ENCODE results near the gene PON2. TPM values are rescaled to one million over a fixed set of nuclear protein-coding genes. Genes with fewer than 3 reads are reported as not detected.

Gene PON2
- total RNA-seq, 1 experiment from 2014 or later: 56.4 TPM

DNA sequence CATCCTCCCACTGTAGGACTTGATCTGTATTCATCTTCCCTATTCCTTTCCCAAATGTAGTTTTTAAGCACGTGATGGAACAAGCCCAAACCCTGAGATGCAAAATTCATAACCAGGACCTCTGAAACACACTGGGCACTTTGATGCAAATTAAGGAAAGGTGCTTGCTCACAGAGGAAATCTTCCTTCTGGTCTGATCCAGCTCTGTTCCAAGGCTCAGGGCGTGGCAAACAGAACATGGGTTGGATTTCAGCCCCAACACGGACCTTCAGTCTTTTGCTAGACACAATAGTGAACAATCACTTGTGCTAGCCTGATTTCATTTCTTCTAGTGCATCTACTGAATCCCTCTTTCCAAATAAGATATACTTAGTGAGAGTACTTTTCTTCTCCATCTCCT, 66.6 kb downstream of the PON2 start:
- no peaks in the 10 kb centered on the region for H3F3A ChIP-seq (ENCODE audit: low read length, unreplicated experiment)
- H3K27me3 ChIP-seq (ENCODE audit: low read length): no peaks in the 10 kb centered on the region
- POLR2A ChIA-PET (ENCODE audit: unreplicated experiment): no interaction called here
- intact Hi-C loops (cut with micrococcal nuclease): no loop called here
- H3K9ac ChIP-seq (ENCODE audit: low read length): no peak overlapping the region
- DNase-seq: no peak
- H3K9me2 ChIP-seq (replicated peaks; ENCODE audit: low read length): no peaks in the 10 kb centered on the region
- TF ChIP-seq, protein P1, sequence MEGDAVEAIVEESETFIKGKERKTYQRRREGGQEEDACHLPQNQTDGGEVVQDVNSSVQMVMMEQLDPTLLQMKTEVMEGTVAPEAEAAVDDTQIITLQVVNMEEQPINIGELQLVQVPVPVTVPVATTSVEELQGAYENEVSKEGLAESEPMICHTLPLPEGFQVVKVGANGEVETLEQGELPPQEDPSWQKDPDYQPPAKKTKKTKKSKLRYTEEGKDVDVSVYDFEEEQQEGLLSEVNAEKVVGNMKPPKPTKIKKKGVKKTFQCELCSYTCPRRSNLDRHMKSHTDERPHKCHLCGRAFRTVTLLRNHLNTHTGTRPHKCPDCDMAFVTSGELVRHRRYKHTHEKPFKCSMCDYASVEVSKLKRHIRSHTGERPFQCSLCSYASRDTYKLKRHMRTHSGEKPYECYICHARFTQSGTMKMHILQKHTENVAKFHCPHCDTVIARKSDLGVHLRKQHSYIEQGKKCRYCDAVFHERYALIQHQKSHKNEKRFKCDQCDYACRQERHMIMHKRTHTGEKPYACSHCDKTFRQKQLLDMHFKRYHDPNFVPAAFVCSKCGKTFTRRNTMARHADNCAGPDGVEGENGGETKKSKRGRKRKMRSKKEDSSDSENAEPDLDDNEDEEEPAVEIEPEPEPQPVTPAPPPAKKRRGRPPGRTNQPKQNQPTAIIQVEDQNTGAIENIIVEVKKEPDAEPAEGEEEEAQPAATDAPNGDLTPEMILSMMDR (conservative IDR thresholded peaks at IDR 0.05; ENCODE audit: low read depth, low read length): no peak
- TF ChIP-seq EZH2 (IDR thresholded peaks at IDR 0.05; ENCODE audit: low read length, unreplicated experiment): no peak
- TF ChIP-seq EZH2phosphoT487 (IDR thresholded peaks at IDR 0.05; ENCODE audit: borderline replicate concordance, low read length): no peak
- H3K79me2 ChIP-seq (ENCODE audit: low read length): no peaks in the 10 kb centered on the region
- H4K20me1 ChIP-seq (ENCODE audit: low read length): no peaks in the 10 kb centered on the region
- no peak overlapping the region for H3K4me2 ChIP-seq (ENCODE audit: low read length)
- CTCF ChIA-PET: no interaction called here
- no peak overlapping the region for H3K4me3 ChIP-seq (ENCODE audit: low read length)
- ATAC-seq: no peak
- H3K36me3 ChIP-seq (ENCODE audit: low read depth, low read length): no peaks in the 10 kb centered on the region
- no TSS peak for BruUV-seq (replicated peaks)
- H2AFZ ChIP-seq (ENCODE audit: low read length): no peak overlapping the region
- H3K27ac ChIP-seq (ENCODE audit: low read length): no peak overlapping the region
- peaks cover 17% of the 10 kb centered on the region for H3K4me1 ChIP-seq (ENCODE audit: insufficient read depth, low read length)
- no peaks in the 10 kb centered on the region for H3K9me3 ChIP-seq (ENCODE audit: low read length)

DNA sequence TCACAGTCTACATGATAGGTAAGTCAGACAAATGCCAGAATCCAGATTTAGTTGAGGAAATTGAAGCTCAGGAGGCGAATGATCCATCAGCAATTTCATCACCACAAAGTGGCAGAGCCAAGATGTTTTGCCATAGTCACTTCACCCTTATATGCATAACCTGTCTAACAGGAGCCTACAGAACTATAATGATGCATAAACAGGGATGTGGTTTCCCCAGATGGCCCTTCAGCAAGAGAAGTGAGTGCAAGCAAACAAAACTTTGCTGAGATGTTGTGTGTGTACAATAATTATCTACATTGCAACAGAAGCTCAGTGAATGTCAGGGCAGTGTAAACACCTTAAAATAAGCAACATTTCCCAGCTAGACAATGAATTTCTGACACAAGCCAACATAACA, 67.2 kb downstream of the PON2 start:
- ATAC-seq: no peak
- H3K4me1 ChIP-seq (ENCODE audit: insufficient read depth, low read length): peaks cover 17% of the 10 kb centered on the region

DNA sequence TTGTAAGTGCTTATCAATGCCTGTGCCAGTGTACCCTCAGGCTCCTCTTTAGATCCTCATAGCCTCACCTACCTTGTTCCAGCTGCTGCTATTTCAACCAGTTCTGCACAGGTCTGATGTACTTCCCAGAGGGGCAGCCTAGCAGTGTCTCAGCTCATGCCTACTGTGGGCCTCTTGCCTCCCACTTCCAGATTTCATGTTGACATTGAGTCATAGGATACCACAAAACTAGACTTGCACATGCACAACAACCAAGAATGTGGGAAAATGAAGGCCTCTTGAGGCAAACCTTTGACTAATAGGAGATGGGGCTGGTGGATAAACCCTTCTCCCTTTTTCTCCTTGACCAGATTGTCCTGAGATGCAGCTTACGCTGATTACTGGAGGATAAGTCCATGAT, 69.7 kb downstream of the PON2 start:
- Histone ChIP-seq H3K36me3 (ENCODE audit: low read depth, low read length) (no peaks in the 10 kb centered on the region), H3K27ac (ENCODE audit: low read length) (peak overlapping the region; percentile 17; the same call in 1 of the 2 replicates), H3F3A (ENCODE audit: low read length, unreplicated experiment) (no peaks in the 10 kb centered on the region), H3K79me2 (ENCODE audit: low read length) (no peaks in the 10 kb centered on the region), H3K27me3 (ENCODE audit: low read length) (no peaks in the 10 kb centered on the region), H4K20me1 (ENCODE audit: low read length) (no peaks in the 10 kb centered on the region), H3K4me2 (ENCODE audit: low read length) (no peak overlapping the region), H3K9me2 (replicated peaks; ENCODE audit: low read length) (no peaks in the 10 kb centered on the region), H3K9me3 (ENCODE audit: low read length) (no peaks in the 10 kb centered on the region), H2AFZ (ENCODE audit: low read length) (no peak overlapping the region), H3K4me1 (ENCODE audit: insufficient read depth, low read length) (peaks cover 17% of the 10 kb centered on the region), H3K9ac (ENCODE audit: low read length) (no peak overlapping the region), H3K4me3 (ENCODE audit: low read length) (no peak overlapping the region)
- ChIA-PET POLR2A (ENCODE audit: unreplicated experiment) (interaction anchor here (0.5 kb wide), 1 partner anchor 31 kb away, joined by 4 read pairs; no protein-coding TSS in a partner anchor), CTCF (no interaction called here)
- no TSS peak for BruUV-seq (replicated peaks)
- no peak for TF ChIP-seq EZH2phosphoT487 (IDR thresholded peaks at IDR 0.05; ENCODE audit: borderline replicate concordance, low read length)
- TF ChIP-seq, protein P1 (conservative IDR thresholded peaks at IDR 0.05; ENCODE audit: low read depth, low read length): no peak
- no peak for TF ChIP-seq EZH2 (IDR thresholded peaks at IDR 0.05; ENCODE audit: low read length, unreplicated experiment)
- DNase-seq (peak; percentile 81), ATAC-seq (peak; percentile 99)
- intact Hi-C loops (cut with micrococcal nuclease): no loop called here

More for the DNA sequence above, 67.2 kb downstream of the PON2 start:
- Histone ChIP-seq H2AFZ (ENCODE audit: low read length) (no peak overlapping the region), H3K79me2 (ENCODE audit: low read length) (no peaks in the 10 kb centered on the region), H3K9me2 (replicated peaks; ENCODE audit: low read length) (no peaks in the 10 kb centered on the region), H3K4me2 (ENCODE audit: low read length) (no peak overlapping the region), H3K9me3 (ENCODE audit: low read length) (no peaks in the 10 kb centered on the region), H4K20me1 (ENCODE audit: low read length) (no peaks in the 10 kb centered on the region), H3F3A (ENCODE audit: low read length, unreplicated experiment) (no peaks in the 10 kb centered on the region), H3K27me3 (ENCODE audit: low read length) (no peaks in the 10 kb centered on the region), H3K36me3 (ENCODE audit: low read depth, low read length) (no peaks in the 10 kb centered on the region), H3K4me3 (ENCODE audit: low read length) (no peak overlapping the region), H3K27ac (ENCODE audit: low read length) (no peak overlapping the region), H3K9ac (ENCODE audit: low read length) (no peak overlapping the region)
- DNase-seq: peak; percentile 66
- TF ChIP-seq EZH2phosphoT487 (IDR thresholded peaks at IDR 0.05; ENCODE audit: borderline replicate concordance, low read length) (no peak), EZH2 (IDR thresholded peaks at IDR 0.05; ENCODE audit: low read length, unreplicated experiment) (no peak)
- TF ChIP-seq, protein P1 (conservative IDR thresholded peaks at IDR 0.05; ENCODE audit: low read depth, low read length): no peak
- CTCF ChIA-PET: no interaction called here
- intact Hi-C loops (cut with micrococcal nuclease): no loop called here
- no TSS peak for BruUV-seq (replicated peaks)
- POLR2A ChIA-PET (ENCODE audit: unreplicated experiment): no interaction called here

Data from PC-3 (cell line).